T-helper 2 cell treated with Interferon-gamma antibody and Interleukin-4, amounts not matched to agents 5 μg/mL and 100 μg/mL, for 36 hours (primary cell): ENCODE data around the gene EFCAB8.
A peak's percentile ranks its signal among the peaks of the same experiment; 100 is the strongest.

Source experiments
- DNase-seq: peaks from one replicate; pipeline ENCODE4 v3.0.0; 2021; ENCODE audit warnings: low spot score
- H3K27ac Mint-ChIP-seq: one replicate; pipeline ENCODE4 v1.8.0; 2021; ENCODE audit warnings: mild to moderate bottlenecking, mixed read lengths
- H3K27me3 Mint-ChIP-seq: one replicate; pipeline ENCODE4 v1.8.0; 2021; ENCODE audit warnings: low read depth, mixed read lengths
- H3K36me3 Mint-ChIP-seq: one replicate; pipeline ENCODE4 v1.8.0; 2021; ENCODE audit warnings: low read depth, mixed read lengths
- H3K4me1 Mint-ChIP-seq: one replicate; pipeline ENCODE4 v1.8.0; 2021; ENCODE audit warnings: low read depth, mixed read lengths
- H3K4me3 Mint-ChIP-seq: one replicate; pipeline ENCODE4 v1.8.0; 2022; ENCODE audit warnings: mild to moderate bottlenecking, moderate library complexity, mixed read lengths
- H3K9me3 Mint-ChIP-seq: one replicate; pipeline ENCODE4 v1.8.0; 2021; ENCODE audit warnings: mixed read lengths

Gene EFCAB8

GRCh38 chr20:32886652-32887051, 27.9 kb downstream of the EFCAB8 start:
- no peak for DNase-seq
- Mint-ChIP-seq H3K27ac (no peak overlapping the region), H3K27me3 (no peaks in the 10 kb centered on the region), H3K4me3 (no peak overlapping the region), H3K4me1 (no peaks in the 10 kb centered on the region), H3K36me3 (no peaks in the 10 kb centered on the region), H3K9me3 (no peaks in the 10 kb centered on the region)

GRCh38 chr20:32887492-32887891, 28.8 kb downstream of the EFCAB8 start:
- no peaks in the 10 kb centered on the region for H3K9me3 Mint-ChIP-seq
- H3K27me3 Mint-ChIP-seq = no peaks in the 10 kb centered on the region
- H3K4me3 Mint-ChIP-seq = no peak overlapping the region
- no peaks in the 10 kb centered on the region for H3K4me1 Mint-ChIP-seq
- DNase-seq = no peak
- no peaks in the 10 kb centered on the region for H3K36me3 Mint-ChIP-seq
- H3K27ac Mint-ChIP-seq = no peak overlapping the region

GRCh38 chr20:32888636-32889035, 29.9 kb downstream of the EFCAB8 start:
- DNase-seq = no peak
- Mint-ChIP-seq H3K27ac (no peak overlapping the region), H3K4me3 (no peak overlapping the region), H3K9me3 (no peaks in the 10 kb centered on the region), H3K27me3 (no peaks in the 10 kb centered on the region), H3K4me1 (no peaks in the 10 kb centered on the region), H3K36me3 (no peaks in the 10 kb centered on the region)

GRCh38 chr20:32889281-32889680, 30.6 kb downstream of the EFCAB8 start:
- Mint-ChIP-seq H3K27ac (no peak overlapping the region), H3K4me1 (no peaks in the 10 kb centered on the region), H3K36me3 (no peaks in the 10 kb centered on the region), H3K27me3 (no peaks in the 10 kb centered on the region), H3K4me3 (no peak overlapping the region), H3K9me3 (no peaks in the 10 kb centered on the region)
- no peak for DNase-seq

- no peak for DNase-seq
- no peak overlapping the region for H3K27ac Mint-ChIP-seq
- no peaks in the 10 kb centered on the region for H3K36me3 Mint-ChIP-seq
- H3K4me1 Mint-ChIP-seq = no peaks in the 10 kb centered on the region
- H3K27me3 Mint-ChIP-seq = no peaks in the 10 kb centered on the region
- H3K4me3 Mint-ChIP-seq = no peak overlapping the region
- no peaks in the 10 kb centered on the region for H3K9me3 Mint-ChIP-seq
Measured at GRCh38 chr20:32891491-32891890, 32.8 kb downstream of the EFCAB8 start.

- DNase-seq = no peak
- Mint-ChIP-seq H3K36me3 (no peaks in the 10 kb centered on the region), H3K27ac (no peak overlapping the region), H3K27me3 (no peaks in the 10 kb centered on the region), H3K4me3 (no peak overlapping the region), H3K4me1 (no peaks in the 10 kb centered on the region), H3K9me3 (no peaks in the 10 kb centered on the region)
Measured at GRCh38 chr20:32891926-32892660, 33.4 kb downstream of the EFCAB8 start.

GRCh38 chr20:32893263-32894025, 34.7 kb downstream of the EFCAB8 start:
- H3K9me3 Mint-ChIP-seq = no peaks in the 10 kb centered on the region
- H3K4me1 Mint-ChIP-seq = no peaks in the 10 kb centered on the region
- H3K4me3 Mint-ChIP-seq = no peak overlapping the region
- no peaks in the 10 kb centered on the region for H3K36me3 Mint-ChIP-seq
- H3K27me3 Mint-ChIP-seq = no peaks in the 10 kb centered on the region
- DNase-seq = no peak
- H3K27ac Mint-ChIP-seq = no peak overlapping the region

- H3K27ac Mint-ChIP-seq = no peak overlapping the region
- no peaks in the 10 kb centered on the region for H3K36me3 Mint-ChIP-seq
- H3K4me1 Mint-ChIP-seq = peaks cover 4% of the 10 kb centered on the region
- H3K27me3 Mint-ChIP-seq = no peaks in the 10 kb centered on the region
- no peak overlapping the region for H3K4me3 Mint-ChIP-seq
- no peaks in the 10 kb centered on the region for H3K9me3 Mint-ChIP-seq
- no peak for DNase-seq
Measured at GRCh38 chr20:32894026-32894483, 35.3 kb downstream of the EFCAB8 start.

GRCh38 chr20:32894711-32895355, 36.1 kb downstream of the EFCAB8 start:
- no peak for DNase-seq
- Mint-ChIP-seq H3K36me3 (no peaks in the 10 kb centered on the region), H3K27ac (no peak overlapping the region), H3K27me3 (no peaks in the 10 kb centered on the region), H3K9me3 (no peaks in the 10 kb centered on the region), H3K4me3 (no peak overlapping the region), H3K4me1 (peaks cover 4% of the 10 kb centered on the region)

GRCh38 chr20:32896521-32897280, 38.0 kb downstream of the EFCAB8 start:
- no peaks in the 10 kb centered on the region for H3K27me3 Mint-ChIP-seq
- H3K36me3 Mint-ChIP-seq = no peaks in the 10 kb centered on the region
- H3K4me1 Mint-ChIP-seq = peaks cover 4% of the 10 kb centered on the region
- no peak overlapping the region for H3K27ac Mint-ChIP-seq
- no peak overlapping the region for H3K4me3 Mint-ChIP-seq
- H3K9me3 Mint-ChIP-seq = no peaks in the 10 kb centered on the region
- DNase-seq = no peak

- no peaks in the 10 kb centered on the region for H3K36me3 Mint-ChIP-seq
- DNase-seq = no peak
- no peaks in the 10 kb centered on the region for H3K27me3 Mint-ChIP-seq
- no peak overlapping the region for H3K27ac Mint-ChIP-seq
- H3K4me3 Mint-ChIP-seq = no peak overlapping the region
- H3K9me3 Mint-ChIP-seq = no peaks in the 10 kb centered on the region
- peaks cover 6% of the 10 kb centered on the region for H3K4me1 Mint-ChIP-seq
Measured at GRCh38 chr20:32898729-32899128, 40.0 kb downstream of the EFCAB8 start.

GRCh38 chr20:32902456-32903420, 44.0 kb downstream of the EFCAB8 start:
- Mint-ChIP-seq H3K27ac (peak overlapping the region; percentile 1), H3K4me3 (no peak overlapping the region), H3K9me3 (no peaks in the 10 kb centered on the region), H3K27me3 (no peaks in the 10 kb centered on the region), H3K4me1 (peaks cover 7% of the 10 kb centered on the region), H3K36me3 (no peaks in the 10 kb centered on the region)
- peak; percentile 45 for DNase-seq

- no peak overlapping the region for H3K4me3 Mint-ChIP-seq
- peak overlapping the region; percentile 1 for H3K27ac Mint-ChIP-seq
- no peaks in the 10 kb centered on the region for H3K27me3 Mint-ChIP-seq
- H3K9me3 Mint-ChIP-seq = no peaks in the 10 kb centered on the region
- H3K4me1 Mint-ChIP-seq = peaks cover 6% of the 10 kb centered on the region
- no peaks in the 10 kb centered on the region for H3K36me3 Mint-ChIP-seq
- DNase-seq = no peak
Measured at GRCh38 chr20:32903666-32904175, 45.0 kb downstream of the EFCAB8 start.
